Activated T-cell treated with anti-CD3 and anti-CD28 coated beads, Interleukin-2, amount 50 U/mL, for 1 hour (primary cell): ENCODE measurements around the gene CABLES2.
"Not testable (repeated sequence)": the region's sequence is repeated elsewhere in the genome, so short reads cannot be mapped to it uniquely, and the experiment has no call there.

Source experiments
- DNase-seq: peaks from one replicate; pipeline ENCODE4 v3.0.0-alpha.2; 2020

CABLES2 gene

DNA sequence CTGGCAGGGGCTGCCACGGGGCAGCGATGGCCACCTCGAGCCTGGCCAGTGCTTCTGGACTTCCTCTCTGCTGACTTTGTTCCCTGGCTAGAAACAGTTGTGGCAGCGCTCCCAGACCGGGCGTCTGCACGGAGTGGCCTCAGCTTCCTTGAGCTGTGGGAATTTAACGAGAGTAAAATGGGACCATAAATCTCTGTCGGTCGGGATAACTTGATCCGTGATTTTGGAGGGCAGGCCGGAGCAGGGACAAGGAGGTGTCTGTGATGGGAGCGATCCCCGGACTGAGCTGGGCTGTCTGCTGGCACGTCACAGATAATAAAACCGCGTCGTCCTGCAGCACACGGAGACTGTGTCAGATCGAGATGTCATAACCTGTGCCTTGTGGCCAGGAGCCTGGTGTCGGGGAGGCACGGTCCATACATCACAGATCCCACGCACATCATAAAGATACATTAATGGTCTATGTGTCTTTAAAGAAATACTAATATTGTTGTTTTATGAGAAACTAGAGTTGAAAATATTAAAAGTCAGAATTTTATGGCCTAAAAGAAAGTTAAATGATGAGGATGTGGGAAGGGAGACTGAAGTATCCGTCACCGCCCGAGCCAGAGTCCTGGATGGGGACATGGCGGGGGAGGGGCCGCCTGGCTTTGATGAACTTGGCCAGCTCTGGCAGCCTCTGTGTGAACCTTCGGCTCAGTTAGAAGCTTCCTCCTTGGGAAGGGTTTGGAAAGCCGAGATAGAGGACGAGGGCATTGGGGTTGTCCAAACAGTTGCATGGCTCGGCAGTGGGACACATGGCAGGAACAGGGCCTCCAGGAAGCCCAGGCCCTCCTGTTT is 26.8 kb upstream of the CABLES2 start:
- no peak for DNase-seq

DNA sequence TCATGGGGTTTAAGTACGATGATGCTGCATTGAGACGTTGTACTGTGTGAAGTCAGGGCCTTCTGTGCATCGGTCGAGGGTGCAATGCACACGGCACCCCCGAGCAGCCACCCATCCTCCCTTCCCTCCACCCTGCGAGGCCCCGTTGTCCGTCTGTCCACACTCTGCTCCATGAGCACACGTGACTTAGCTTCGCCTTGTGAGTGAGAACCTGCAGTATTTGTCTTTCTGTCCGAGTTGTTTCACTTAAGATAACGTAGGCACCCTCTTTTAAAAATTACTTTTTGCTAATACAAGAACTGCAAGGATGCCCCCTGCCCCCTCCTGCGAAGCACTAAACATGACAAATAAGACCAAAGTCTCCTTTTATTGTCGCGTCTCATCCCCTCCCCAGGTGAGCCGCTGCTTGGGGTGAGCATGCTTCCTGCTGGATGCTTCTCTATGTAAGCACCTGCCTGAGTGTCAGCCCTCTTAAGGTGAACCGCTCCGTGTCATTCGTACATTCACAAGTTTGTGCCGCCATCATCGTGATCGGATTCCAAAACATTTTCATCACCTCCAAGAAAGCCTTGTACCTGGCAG is 23.9 kb upstream of the CABLES2 start:
- DNase-seq, result no peak

DNA sequence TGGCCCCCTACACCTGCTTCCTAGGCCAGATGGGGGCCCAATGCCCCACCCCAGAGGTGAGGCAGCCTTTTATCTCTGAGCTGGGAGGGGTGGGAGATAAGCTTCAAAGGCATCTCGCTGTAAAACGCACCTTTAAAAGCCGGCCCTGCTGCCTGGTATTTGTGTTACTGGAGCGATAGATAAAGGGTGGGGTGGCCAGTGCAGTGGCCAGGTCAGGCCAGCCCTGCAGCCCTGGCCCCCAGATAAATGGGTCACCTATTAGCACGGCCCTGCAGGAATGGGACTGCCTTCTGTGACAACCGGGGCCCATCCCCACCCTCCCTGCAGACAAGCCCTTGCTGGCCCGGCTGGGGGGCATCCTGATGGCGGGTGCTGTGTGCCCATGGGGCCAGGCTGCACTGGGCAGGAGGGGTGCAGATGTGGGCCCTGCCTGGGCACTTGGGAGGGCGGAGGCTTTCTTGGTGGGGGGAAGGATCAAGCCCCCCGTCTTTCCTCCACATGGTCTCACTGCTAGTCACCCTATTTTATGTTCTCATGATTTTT is 23.3 kb upstream of the CABLES2 start:
- DNase-seq, result no peak

DNA sequence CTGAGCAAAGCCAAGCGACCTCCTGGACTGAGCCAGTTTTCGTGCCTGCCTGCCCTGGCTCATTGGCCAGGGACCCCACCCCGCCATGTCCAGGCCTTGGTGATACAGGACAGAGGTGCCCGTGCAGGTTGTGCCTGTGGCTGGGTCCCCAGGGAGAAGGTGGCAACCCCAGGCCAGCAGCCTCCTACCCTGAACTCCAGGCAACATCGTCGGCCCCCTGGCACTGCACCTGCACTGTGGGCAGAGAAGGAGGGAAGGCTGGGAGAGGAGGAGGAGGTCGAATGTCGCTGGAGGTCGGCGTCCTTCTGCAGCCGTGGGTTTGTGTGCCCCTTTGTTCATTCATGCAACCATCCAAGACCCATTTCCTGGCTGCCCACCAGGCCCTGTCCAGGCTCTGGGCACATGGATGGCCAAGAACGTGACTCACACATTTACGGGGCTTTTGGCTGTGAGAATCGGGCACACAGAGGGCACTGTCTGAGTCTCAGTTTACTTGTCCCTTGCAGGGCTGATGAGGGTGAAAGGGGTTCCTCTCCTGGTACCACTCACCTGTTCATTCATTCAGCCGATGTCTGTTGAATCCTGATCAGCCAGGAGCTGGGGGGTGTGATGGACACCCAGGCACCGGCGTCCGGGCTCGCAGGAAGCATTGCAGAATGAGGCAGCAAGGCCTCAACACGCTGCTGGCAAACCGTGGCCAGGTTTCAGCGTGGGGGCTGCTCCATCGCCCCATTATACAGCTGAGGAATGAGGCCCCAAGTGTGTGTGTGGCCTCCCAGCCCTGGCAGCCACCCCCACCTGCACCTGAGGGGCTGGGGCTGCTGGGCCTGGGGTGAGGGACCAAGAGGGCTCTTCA is 22.6 kb upstream of the CABLES2 start:
- DNase-seq, result no peak

DNA sequence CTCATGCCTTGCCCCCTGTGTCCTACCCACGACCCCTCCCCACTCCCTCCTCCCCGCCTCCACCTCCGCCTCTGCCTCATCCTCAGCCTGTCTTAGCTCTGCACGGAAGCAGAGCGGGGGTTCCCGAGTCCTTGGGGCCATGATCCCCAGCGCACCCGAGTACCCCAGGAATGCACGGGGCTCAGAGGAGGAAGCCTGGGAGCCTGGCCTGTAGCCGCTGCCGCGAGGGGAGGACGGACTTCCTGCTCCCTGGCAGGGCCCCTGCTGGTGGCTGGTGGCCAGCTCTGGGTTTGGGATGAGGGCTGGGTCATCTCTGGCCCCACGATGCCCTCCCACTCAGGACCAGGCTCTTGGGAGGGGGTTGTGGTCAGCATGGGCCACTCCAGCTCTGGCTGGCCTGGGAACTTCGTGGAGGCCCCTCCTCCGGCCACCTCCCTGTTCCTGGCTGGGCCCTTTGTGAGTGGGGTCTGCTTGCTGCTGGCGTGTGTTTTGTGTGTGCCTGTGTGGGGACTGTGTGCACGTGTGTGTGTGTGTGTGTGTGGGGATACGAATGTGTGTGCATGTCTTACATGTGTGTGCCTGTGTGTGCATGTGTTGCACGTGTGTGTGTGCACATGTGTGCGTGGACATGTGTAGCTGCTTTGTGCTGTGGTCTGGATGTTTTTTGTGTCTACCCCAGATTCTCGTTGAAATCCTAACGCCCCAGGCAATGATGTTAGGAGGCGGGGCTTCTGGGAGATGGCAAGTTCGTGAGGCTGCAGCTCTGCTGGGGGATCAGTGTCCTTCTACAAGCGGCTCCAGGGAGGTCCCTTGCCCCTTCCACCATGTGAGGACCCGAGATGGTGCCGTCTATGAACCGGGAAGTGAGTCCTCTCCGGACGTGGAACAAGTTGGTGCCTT is 21.6 kb upstream of the CABLES2 start:
- no peak for DNase-seq

DNA sequence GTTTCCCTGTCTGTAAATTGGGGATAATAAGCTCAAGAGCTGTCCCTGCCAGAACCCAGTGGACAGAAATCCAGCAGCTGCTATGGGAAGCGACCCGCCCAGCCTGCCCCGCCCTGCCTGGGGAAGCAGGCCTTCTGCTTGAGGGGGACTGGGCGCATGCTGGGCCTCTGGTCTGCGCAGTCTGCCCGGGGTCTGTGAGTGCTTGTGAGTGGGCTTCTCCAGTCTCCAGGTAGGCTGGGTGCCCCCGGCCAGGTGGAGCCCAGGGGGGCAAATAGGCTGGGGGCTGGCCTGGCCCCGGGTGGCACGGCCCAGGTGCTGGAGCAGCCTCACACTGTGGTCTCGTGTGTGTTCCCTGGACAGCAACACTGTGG is 20.9 kb upstream of the CABLES2 start:
- no peak for DNase-seq

DNA sequence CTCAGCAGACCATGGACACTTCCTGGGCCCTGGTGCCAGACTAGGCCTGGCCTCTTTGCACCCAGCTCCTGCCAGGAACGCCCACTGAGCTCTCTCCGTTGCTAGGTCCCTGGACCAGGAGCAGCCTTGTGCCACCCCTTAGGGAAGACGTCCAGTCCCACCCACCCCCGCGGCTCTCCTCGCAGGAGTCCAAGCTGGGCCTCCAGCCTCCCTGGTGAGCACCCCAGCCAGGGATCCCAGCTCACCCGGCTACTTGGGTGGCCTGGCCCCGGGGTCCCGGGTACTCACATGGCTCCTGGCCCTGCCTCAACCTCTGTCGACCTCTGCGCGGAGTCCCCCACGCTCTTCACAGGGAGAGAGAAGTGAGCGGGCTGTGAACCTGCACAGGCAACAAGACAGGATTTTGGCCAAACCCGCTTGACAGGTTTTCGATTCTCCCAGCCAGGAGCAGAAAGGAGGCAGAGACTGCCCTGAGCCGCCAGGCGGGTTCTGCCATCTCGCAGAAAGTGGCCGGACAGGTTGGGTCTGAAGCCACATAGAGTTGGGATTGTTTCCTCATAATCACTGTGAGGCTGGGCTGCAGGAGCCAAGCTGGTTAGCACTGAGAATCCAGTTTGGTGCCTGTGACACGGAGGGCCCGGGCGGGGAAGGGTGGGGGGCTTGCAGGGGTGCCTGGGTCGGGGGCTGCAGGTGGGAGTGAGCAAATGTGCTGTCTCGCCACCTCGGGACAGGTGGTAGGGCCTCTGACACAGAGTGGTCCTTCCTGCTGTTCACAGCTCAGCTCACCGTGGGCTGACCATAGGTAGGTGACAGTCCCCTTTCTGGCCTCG is 20.3 kb upstream of the CABLES2 start, which contains the start of gene RBBP8NL:
Gene RBBP8NL, minus strand, starts transcription at position 368 of the 830 bp plus-strand sequence. CDS start 7,892 bp downstream, outside the sequence.
- no peak for DNase-seq

DNA sequence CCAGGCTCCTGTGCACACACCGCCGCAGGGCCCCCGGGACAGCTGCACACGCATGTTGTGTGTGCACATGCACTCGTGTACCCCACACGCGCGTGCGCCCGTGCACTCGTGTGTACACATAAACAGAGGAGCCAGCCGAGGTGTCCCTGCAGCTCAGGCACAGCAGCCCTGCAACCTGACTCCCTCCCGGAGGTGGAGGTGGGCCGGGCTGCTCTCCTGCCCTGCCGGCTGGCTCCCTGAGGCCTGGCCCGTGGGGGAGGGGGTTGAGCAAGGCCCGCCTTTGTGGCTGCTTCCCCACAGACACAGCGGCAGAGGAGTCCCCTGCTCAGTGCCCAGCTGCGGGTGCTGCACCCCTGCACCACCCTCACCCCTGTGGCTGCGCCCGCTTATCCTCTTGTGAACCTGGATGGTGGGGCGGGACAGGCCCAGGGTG is 19.6 kb upstream of the CABLES2 start:
- no peak for DNase-seq

DNA sequence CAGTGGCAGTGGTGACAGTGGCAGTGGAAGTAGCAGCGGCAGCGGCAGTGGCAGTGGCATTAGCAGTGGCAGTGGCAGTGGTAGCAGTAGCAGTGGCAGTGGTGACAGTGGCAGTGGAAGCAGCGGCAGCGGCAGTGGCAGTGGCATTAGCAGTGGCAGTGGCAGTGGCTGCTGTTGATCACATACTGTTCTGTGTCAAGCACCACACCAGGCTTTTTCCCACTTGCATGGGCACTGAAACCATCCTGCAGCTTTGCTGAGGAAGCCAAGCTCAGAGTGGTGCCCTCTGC is 18.9 kb upstream of the CABLES2 start:
- not testable (repeated sequence) for DNase-seq

DNA sequence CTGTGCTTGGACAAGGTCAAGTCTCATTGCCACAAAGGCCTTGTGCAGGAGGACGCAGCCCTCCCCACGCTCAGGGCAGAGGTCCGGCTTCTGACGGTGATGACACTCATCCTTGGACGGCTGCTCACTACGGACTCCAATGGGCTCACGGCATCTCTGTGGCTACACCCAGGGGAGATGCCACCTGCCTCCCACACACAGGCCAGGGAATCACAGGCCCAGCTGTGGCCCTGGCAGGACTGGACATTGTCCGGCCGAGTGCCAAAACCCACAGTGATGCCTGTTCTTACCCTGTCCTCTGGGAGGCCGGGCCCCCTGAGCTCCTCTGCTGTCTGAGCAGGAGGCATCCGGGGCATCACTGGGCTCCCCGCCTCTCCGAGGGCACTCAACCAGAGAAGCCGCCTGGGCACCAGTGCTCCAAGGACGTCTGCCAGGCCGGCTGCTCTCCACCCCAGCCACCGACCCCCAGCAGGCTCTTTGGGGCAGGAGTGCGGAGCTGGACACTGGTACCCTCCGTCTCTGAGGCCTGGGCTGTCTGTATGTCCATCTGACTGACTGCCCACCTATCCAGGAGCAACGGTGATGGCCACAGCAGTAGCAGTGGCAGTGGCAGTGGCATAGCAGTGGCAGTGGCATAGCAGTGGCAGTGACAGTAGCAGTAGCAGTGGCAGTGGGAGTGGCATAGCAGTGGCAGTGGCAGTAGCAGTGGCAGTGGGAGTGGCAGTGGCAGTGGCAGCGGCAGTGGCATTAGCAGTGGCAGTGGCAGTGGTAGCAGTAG is 18.4 kb upstream of the CABLES2 start:
- DNase-seq, result no peak

DNA sequence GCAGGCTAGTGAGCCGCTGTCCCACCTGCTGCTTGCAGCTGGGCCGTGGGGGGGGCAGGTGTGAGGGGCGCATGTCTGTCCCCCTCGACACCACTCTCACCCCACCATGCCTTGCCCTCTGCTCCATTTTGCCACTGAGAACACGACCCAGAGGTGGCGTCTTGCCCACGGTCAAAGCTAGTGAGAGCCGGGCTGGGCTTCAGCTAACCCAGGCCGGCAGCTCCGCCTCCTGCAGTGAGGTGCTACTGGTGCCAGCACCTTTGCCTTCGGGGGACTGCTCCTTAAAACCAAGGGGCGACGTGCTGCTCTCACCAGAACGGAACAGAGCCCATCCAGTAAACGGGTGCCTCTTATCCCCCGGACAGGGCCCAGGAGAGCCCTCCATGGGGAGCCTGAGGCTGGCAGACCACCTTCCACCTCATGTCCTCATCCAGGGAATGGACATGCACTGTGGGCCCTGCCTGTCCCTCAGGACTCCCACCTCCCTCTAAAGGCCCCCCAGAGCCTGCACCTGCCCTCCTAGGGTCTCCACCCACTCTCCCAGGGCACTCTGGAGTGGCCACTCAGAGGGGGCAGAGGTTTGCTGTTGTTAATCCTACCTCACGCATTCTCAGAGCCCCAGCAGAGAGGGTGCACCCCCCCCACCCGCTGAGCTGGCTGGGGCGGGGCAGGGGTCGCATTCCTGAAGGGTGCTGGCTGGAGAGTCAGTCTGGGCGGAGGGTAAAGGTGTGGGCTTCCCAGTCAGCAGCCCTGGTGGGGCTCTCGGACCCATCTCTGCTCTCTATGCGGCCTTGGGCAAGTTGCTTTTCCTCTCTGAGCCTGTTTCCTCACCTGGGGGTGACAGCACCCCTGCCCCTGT is 17.4 kb upstream of the CABLES2 start:
- DNase-seq, result no peak

DNA sequence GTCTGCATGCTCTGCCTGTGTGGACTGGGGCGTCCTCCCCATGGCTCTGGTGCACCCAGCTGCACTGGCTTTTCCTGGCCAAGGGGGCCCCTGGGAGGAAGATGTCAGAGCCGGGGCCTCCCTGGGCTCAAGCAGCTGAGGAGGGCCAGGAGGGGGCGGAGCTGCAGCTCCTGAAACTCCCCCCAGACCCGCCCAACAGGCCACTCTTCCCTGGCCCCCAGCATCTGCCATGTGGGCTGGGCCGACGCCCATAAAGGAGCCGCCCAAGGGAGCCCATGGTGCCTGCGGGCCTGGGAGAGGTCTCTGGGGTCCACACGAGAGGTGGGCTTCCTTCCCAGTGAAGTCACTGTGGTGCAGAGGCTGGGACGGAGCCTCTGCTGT is 16.2 kb upstream of the CABLES2 start:
- no peak for DNase-seq

DNA sequence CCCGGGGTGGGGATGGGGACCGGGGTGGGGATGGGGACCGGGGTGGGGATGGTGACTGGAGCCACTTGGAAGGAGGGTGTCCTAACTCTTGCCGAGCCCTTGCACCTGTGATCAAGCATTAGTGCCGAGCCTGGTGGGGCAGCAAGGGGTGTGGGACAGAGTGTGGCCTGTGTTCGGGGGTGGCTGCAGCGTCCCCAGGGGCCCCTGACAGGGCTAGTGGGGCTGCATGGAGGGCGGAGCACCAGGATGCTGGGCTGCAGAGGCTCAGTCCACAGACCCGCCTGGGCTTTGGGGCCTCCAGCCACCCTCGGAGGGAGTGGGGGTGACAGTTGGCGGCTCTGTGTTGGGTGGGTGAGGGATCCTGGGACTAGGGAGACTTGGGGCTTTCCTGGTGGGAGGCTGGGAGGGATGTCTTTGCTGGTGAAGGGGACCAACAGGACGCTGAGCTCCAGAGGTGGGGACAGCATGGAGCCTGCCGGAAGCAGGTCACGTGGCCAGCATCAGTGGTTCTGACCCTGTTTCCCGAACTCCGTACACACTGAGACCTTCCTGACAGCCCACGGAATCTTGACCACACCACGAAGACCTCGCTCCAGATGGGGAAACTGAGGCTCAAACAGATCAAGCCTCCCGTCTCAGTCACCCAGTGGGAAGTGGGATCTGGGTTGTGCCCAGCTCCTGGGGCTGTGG is 15.7 kb upstream of the CABLES2 start:
- DNase-seq, result no peak

DNA sequence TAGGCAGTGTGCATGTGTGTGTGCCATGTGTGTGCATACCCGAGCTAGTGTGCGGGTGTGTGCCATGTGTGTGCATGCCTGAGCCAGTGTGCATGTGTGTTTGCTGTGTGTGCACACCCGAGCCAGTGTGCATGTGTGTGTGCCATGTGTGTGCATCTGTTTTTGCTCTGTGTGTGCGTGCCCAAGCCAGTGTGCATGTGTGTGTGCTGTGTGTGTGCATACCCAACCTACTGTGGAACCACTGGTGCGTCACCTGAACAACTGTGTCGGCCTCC is 14.6 kb upstream of the CABLES2 start:
- no peak for DNase-seq

DNA sequence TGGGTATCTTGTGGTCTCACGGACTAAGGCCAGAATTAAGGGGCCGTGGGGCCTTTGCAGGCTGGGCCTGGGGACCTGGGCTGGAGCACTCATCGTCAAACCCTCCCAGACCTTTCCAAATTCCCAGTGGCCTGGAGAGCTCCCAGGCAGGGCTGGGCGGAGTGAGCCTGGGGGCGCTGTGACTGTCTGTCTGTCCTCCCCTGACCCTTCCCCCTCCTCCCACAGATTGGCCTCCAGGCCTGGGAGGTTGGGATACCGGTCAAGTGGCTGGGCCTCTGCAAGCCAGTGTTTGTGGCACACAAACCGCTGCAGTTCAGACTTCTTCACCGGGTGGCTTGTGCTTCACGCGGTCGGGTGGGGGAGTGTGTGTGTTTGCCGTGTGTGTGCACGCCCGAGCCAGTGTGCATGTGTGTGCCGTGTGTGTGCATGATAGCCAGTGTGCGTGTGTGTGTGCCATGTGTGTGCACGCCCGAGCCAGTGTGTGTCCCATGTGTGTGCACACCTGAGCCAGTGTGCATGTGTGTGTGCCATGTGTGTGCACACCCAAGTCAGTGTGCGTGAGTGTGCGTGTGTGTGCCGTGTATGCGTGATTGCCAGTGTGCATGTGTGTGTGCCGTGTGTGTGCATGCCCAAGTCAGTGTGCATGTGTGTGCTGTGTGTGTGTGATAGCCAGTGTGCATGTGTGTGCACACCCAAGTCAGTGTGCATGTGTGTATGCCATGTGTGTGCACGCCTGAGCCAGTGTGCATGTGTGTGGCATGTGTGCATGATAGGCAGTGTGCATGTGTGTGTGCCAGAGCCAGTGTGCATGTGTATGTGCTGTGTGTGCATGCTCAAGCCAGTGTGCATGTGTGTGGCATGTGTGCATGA is 14.0 kb upstream of the CABLES2 start:
- no peak for DNase-seq

DNA sequence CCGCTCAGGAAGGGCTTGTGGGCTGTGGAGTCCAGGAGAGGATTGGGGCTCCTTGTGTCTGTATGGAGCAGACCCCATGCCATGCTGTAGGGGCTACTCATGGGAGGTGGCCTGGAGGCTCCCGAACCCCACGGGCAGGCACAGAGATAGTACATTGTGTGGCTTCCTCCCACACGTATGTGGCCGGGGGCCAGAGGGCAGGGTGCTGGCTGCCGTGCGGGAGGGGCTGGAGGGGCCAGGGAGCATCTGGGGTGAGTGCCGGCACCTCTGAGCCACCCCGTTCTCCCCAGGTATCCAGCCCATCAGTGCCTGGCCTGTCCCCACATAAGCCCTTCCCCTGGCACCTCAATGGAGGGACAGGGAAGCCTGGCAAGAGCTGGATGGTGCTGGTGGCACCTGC is 12.7 kb upstream of the CABLES2 start:
- no peak for DNase-seq

DNA sequence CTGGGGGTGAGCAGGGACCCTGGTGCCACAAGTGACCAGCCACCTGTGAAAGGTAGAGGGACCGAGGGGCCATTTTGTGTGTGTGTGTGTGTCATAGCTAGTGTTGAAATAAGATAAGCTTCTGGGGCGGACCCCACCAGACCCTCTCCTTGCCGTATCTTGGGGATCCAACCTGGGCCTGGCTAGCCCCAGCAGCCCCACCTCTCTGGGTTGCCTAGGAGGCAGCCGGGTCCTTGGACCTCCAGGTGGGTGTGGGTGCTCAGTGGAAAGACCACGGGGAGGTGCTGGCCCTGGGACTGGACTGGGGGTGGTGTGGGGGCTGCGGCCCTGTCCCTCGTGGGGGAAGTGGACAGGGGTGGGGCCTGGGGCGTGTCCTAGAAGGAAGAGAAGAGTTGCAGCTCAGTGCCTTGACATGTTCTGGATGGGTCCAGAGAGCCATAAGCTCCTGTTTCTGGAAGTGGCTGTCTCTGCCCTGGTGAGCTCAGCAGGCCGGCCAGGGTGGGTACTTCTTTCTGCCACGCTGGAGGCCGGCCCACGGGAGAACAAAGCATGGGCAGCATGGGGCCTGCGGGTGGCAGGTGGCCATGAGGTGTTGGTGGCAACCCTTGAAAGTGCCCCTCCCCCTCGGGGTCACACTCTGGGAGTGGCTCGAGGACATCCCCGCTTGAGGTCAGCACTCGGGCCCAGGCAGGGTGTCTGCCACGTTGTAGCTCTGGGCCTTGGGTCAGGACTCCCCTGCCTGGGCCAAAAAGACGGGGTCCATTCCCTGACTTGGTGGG is 11.8 kb upstream of the CABLES2 start:
- DNase-seq, result no peak
